K562 (cell line): Measurements from ENCODE around the gene CLCF1. TPM values are rescaled to one million over a fixed set of nuclear protein-coding genes. Genes with fewer than 3 reads are reported as not detected.

Experiments used
- ATAC-seq: fragments of 200-7000 bp; cut with Tn5 transposase; 3 replicates; pipeline ENCODE4 v1.9.1; 2020; ENCODE audit warnings: moderate library complexity
- BruUV-seq: library from RNA; stranded (reverse); fragments of 400-500 nt; replicated peaks from 2 replicates; lab custom pipeline; 2021; lab: Mats Ljungman, UMichigan
- CTCF ChIA-PET: fragments of 300-600 bp; formaldehyde crosslinking; extraction: SDS; loops from one replicate; lab custom pipeline; 2021; ENCODE audit warnings: low intra/inter-chr PET ratio; lab: Yijun Ruan, JAX
- POLR2A ChIA-PET: fragments of 300-600, 350-650 bp; sonication (Branson Sonifier 250); formaldehyde crosslinking; extraction: SDS; loops from one replicate; lab custom pipeline; 2021; ENCODE audit warnings: antibody characterized with exemption, inconsistent platforms; lab: Yijun Ruan, JAX
- DNase-seq, 4 experiments: peaks; one replicate each; pipeline versions ENCODE4 v3.0.0 to v3.0.0-alpha.2; 2011 to 2018; ENCODE audit warnings: low spot score in 3 of 4, mixed read lengths in 3 of 4; ENCODE audit errors: extremely low read depth in 1 of 4
- FAIRE-seq: peaks from 2 replicates; lab custom pipeline; 2011; peaks lifted over from hg19 to GRCh38; lab: Jason Lieb, UNC
- H2AFZ ChIP-seq: 2 replicates; pipeline ENCODE4 v1.6.0; 2011; ENCODE audit warnings: low read depth, low read length, control low read depth, inconsistent platforms
- H3K27ac ChIP-seq: fragments of 200-600 bp; 3 replicates; pipeline ENCODE4 v1.8.0; 2011; ENCODE audit warnings: low read depth, mild to moderate bottlenecking, control low read depth, inconsistent platforms, low read length, moderate library complexity, mixed read lengths; ENCODE audit errors: extremely low read depth
- H3K27me3 ChIP-seq, 2 experiments: fragments of 300-600 bp in 1 of 2; 2 replicates in 1 of 2; 3 replicates in 1 of 2; pipeline versions ENCODE4 v1.6.0 to v1.8.0; 2011; ENCODE audit warnings: inconsistent platforms in 2 of 2, low read length in 2 of 2, mild to moderate bottlenecking in 1 of 2, mixed read lengths in 1 of 2, moderate library complexity in 1 of 2; ENCODE audit not compliant: control insufficient read depth in 2 of 2, insufficient read depth in 2 of 2
- H3K36me3 ChIP-seq: fragments of 300-600 bp; 3 replicates; pipeline ENCODE4 v1.8.0; 2011; ENCODE audit warnings: mild to moderate bottlenecking, low read length, inconsistent platforms; ENCODE audit not compliant: control insufficient read depth, insufficient read depth
- H3K4me1 ChIP-seq, 2 experiments: fragments of 200-600 bp in 1 of 2; replicated peaks in 1 of 2; 2 replicates in 1 of 2; 3 replicates in 1 of 2; pipeline versions ENCODE4 v1.5.1 to v1.8.0; 2011; ENCODE audit warnings: inconsistent platforms in 2 of 2, low read length in 2 of 2, mild to moderate bottlenecking in 1 of 2, mixed read lengths in 1 of 2, moderate library complexity in 1 of 2; ENCODE audit not compliant: control insufficient read depth in 2 of 2, insufficient read depth in 2 of 2
- H3K4me2 ChIP-seq: 2 replicates; pipeline ENCODE4 v1.6.1; 2011; ENCODE audit warnings: low read length, control low read depth, inconsistent platforms, mixed read lengths; ENCODE audit not compliant: insufficient read depth
- H3K4me3 ChIP-seq: fragments of 200-600 bp; sonication (generic), shearing (Covaris generic); 2 replicates; pipeline ENCODE4 v1.5.1; 2016; ENCODE audit warnings: control low read depth, inconsistent platforms
- H3K79me2 ChIP-seq: fragments of 200-600 bp; 3 replicates; pipeline ENCODE4 v1.8.0; 2011; ENCODE audit warnings: low read length, inconsistent platforms; ENCODE audit not compliant: control insufficient read depth, insufficient read depth
- H3K9ac ChIP-seq, 2 experiments: 2 replicates each; pipeline versions ENCODE4 v1.6.0 to v1.6.1; 2011; ENCODE audit warnings: low read depth in 2 of 2, low read length in 2 of 2, control low read depth in 1 of 2, inconsistent platforms in 1 of 2, mild to moderate bottlenecking in 1 of 2, mixed read lengths in 1 of 2; ENCODE audit not compliant: insufficient read depth in 1 of 2
- H3K9me1 ChIP-seq: one replicate; pipeline ENCODE4 v1.6.0; 2011; ENCODE audit warnings: inconsistent platforms, mild to moderate bottlenecking, low read length, moderate library complexity; ENCODE audit not compliant: control insufficient read depth, insufficient read depth
- H3K9me3 ChIP-seq: replicated peaks from 2 replicates; pipeline ENCODE4 v1.5.1; 2011; ENCODE audit warnings: low read depth, low read length, inconsistent platforms; ENCODE audit not compliant: control insufficient read depth, insufficient read depth
- H4K20me1 ChIP-seq: replicated peaks from 2 replicates; pipeline ENCODE4 v1.6.1; 2011; ENCODE audit warnings: low read length, inconsistent platforms, mixed read lengths; ENCODE audit not compliant: control insufficient read depth, insufficient read depth
- CHD2 ChIP-seq: IDR thresholded peaks from 2 replicates; pipeline ENCODE4 v1.6.1; 2011; ENCODE audit warnings: low read depth, low read length
- LARP7 ChIP-seq: fragments of 450-650 bp; IDR thresholded peaks from 2 replicates; pipeline ENCODE4 v1.6.1; 2016
- ZNF398 ChIP-seq: fragments of 250-450 bp; sonication (Bioruptor Pico); IDR thresholded peaks from 2 replicates; pipeline ENCODE4 v1.8.0; 2021; ENCODE audit warnings: moderate library complexity, mild to moderate bottlenecking, inconsistent platforms
- WGBS: fragments of 100-300 bp; shearing (Covaris generic); methylation state at CpG from one replicate; pipeline ENCODE4 v1.1.6; 2016; ENCODE audit warnings: low coverage, mixed read lengths; ENCODE audit not compliant: insufficient coverage; ENCODE audit errors: missing lambda C conversion rate; 5-methylcytosine and 5-hydroxymethylcytosine counted together
- in situ Hi-C: fragments of 300-500 bp; cut with MboI; formaldehyde crosslinking; loops from 4 replicates; pipeline ENCODE4 v1.15.0; 2018; ENCODE audit warnings: inconsistent platforms, mixed read lengths
- intact Hi-C: fragments of 100-400 bp; cut with micrococcal nuclease; formaldehyde crosslinking; loops from 2 replicates; pipeline ENCODE4 v1.14.2; 2022
- polyA plus RNA-seq, 8 experiments: library from polyadenylated mRNA; depleted of rRNA in 4 of 8; stranded (reverse) in 5 of 8; unstranded in 3 of 8; fragments of >200 nt; fragmentation: Nextera tagmentation in 2 of 8; fragmentation: Illumina TruSeq in 1 of 8; extraction: Ambion mirVana in 2 of 8; extraction: Trizol in 1 of 8; gene quantifications; 2 replicates each; pipeline versions ENCODE4 v1.2.1 to v1.2.3, GENCODE V29; 2011 to 2014; ENCODE audit warnings: inconsistent platforms in 1 of 8, missing spikeins in 1 of 8
- total RNA-seq, 7 experiments: library from RNA; depleted of rRNA in 6 of 7; stranded (reverse); fragments of >200 nt in 6 of 7; fragmentation: Illumina TruSeq in 2 of 7; extraction: Trizol in 2 of 7; gene quantifications; 2 replicates each; pipeline versions ENCODE4 v1.2.1 to v1.2.3, GENCODE V29; 2011 to 2021; ENCODE audit warnings: low replicate concordance in 1 of 7

The CLCF1 gene
- total and polyA plus RNA-seq, 9 of the 15 experiments (the other 6 are each of a cell fraction or from before 2014, with no cell fraction given) = 0.49 to 5.8 (median 3.0) TPM

DNA sequence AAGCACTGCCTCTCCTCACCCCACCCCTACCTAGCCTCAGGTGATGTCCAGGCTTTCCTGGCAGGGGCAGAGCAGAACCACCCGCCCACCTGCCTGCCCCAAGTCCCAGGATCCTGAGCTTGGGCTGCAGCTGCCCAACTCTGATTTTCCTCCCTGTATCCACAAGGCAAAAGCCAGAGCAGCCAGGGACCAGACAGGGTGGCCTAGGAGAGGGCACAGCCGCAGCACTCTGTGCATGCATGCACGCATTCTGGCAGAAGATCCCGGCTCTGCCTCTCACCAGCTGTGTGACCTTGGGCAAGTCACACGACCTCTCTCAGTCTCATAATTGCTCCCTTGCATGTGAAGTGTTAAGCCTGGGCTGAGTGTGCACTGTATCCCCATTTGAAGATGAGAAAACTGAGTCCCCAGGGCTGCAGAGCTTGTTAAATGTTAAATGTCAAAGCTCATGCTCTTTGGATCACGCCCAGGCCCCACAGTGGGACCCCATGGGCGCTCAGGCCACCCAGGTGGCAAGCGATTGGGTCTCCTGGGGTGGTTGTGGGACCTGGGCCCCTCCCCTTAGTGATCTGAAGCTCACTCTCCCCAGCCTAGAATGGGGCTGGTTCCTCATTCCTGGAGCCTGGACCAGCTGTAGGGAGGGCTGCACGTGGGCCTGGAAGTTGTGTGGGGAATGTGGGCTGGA lies 39.2 kb upstream of the CLCF1 start:
- WGBS = 43% methylated on average over 9 of the region's 9 CpGs
- H4K20me1 ChIP-seq = no peaks in the 10 kb centered on the region; the same call in 1 of the 2 replicates
- peaks cover 21 to 63% of the 10 kb centered on the region in 2 experiments for H3K4me1 ChIP-seq
- no peaks in the 10 kb centered on the region for H3K9me1 ChIP-seq
- no peak for TF ChIP-seq LARP7
- TF ChIP-seq CHD2 = no peak
- no peak for TF ChIP-seq ZNF398 (CRISPR knock-in tag)
- DNase-seq (no peak), ATAC-seq (no peak), FAIRE-seq (no peak)
- peak overlapping the region; percentile 32; the same call in 1 of the 2 replicates for H2AFZ ChIP-seq
- ChIA-PET POLR2A (interaction anchor here (0.6 to 3.0 kb wide), 8 partner anchors 8 to 49 kb away, joined by 3 to 19 read pairs (median 4); partner anchors contain the start of genes PPP1CA and RPS6KB2), CTCF (no interaction called here)
- H3K36me3 ChIP-seq = no peaks in the 10 kb centered on the region
- H3K27ac ChIP-seq = no peak overlapping the region
- H3K79me2 ChIP-seq = no peaks in the 10 kb centered on the region
- H3K27me3 ChIP-seq = no peaks in the 10 kb centered on the region
- no TSS peak for BruUV-seq
- peak overlapping the region in 1 of 2 experiments; percentile 68; a peak in 2 of 4 replicates for H3K9ac ChIP-seq
- 0 out of 2 replicates have a peak overlapping the region, but pooled peaks have one; percentile 25 for H3K4me2 ChIP-seq
- in situ Hi-C loops = no loop called here
- intact Hi-C loops = no loop called here
- no peak overlapping the region for H3K4me3 ChIP-seq
- H3K9me3 ChIP-seq = no peaks in the 10 kb centered on the region
